Breast epithelium (tissue), 3 donors: ENCODE measurements around the gene IGFLR1.

ENCODE experiments used
- POLR2A ChIP-seq: fragments of 450-650 bp; IDR thresholded peaks from one replicate; pipeline ENCODE4 v1.6.1; 2016; ENCODE audit warnings: antibody characterized with exemption, mild to moderate bottlenecking, moderate library complexity
- POLR2AphosphoS5 ChIP-seq, 3 donors: sonication (generic); formaldehyde crosslinking; IDR thresholded peaks; one replicate each; pipeline ENCODE4 v1.6.1; 2017; ENCODE audit warnings: antibody characterized with exemption in 3 of 3
- TF ChIP-seq, protein P1 (sequence below), 3 donors: fragments of 450-650 bp; IDR thresholded peaks; one replicate each; pipeline ENCODE4 v1.5.1; 2016 to 2017; ENCODE audit warnings: antibody characterized with exemption in 3 of 3, mild to moderate bottlenecking in 3 of 3, moderate library complexity in 3 of 3

DNA sequence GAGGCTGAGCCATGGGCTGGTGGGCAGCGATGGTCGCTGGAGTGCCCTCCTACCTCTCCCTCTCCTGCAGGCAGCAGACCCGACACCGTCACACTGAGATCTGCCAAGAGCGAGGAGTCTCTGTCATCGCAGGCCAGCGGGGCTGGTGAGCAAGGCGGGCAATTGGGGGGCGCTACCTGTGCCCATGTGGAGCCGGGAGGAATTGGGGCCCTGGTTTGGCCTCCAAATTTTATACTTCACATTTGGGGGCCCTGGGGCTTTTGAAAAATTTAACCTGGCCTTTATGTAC, 43.0 kb upstream of the IGFLR1 start:
- TF ChIP-seq, protein P1, sequence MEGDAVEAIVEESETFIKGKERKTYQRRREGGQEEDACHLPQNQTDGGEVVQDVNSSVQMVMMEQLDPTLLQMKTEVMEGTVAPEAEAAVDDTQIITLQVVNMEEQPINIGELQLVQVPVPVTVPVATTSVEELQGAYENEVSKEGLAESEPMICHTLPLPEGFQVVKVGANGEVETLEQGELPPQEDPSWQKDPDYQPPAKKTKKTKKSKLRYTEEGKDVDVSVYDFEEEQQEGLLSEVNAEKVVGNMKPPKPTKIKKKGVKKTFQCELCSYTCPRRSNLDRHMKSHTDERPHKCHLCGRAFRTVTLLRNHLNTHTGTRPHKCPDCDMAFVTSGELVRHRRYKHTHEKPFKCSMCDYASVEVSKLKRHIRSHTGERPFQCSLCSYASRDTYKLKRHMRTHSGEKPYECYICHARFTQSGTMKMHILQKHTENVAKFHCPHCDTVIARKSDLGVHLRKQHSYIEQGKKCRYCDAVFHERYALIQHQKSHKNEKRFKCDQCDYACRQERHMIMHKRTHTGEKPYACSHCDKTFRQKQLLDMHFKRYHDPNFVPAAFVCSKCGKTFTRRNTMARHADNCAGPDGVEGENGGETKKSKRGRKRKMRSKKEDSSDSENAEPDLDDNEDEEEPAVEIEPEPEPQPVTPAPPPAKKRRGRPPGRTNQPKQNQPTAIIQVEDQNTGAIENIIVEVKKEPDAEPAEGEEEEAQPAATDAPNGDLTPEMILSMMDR (IDR thresholded peaks at IDR 0.05), result no peak
- TF ChIP-seq POLR2A (no peak), POLR2AphosphoS5 (IDR thresholded peaks at IDR 0.05) (no peak)
